Activated CD8-positive, alpha-beta memory T cell treated with anti-CD3 and anti-CD28 coated beads, Interleukin-2, amount 50 U/mL, for 24 hours (primary cell): Measurements from ENCODE around the gene RGS3.
"Not testable (repeated sequence)": the region's sequence is repeated elsewhere in the genome, so short reads cannot be mapped to it uniquely, and the experiment has no call there.

Source experiments
- DNase-seq: peaks from one replicate; pipeline ENCODE4 v3.0.0-alpha.2; 2020; ENCODE audit errors: extremely low read depth

RGS3 gene

GRCh38 chr9:113488490-113488889 is 25.0 kb downstream of the RGS3 start:
- no peak for DNase-seq

- not testable (repeated sequence) for DNase-seq
These were observed 27.6 kb downstream of the RGS3 start for GRCh38 chr9:113491147-113491546.

DNA sequence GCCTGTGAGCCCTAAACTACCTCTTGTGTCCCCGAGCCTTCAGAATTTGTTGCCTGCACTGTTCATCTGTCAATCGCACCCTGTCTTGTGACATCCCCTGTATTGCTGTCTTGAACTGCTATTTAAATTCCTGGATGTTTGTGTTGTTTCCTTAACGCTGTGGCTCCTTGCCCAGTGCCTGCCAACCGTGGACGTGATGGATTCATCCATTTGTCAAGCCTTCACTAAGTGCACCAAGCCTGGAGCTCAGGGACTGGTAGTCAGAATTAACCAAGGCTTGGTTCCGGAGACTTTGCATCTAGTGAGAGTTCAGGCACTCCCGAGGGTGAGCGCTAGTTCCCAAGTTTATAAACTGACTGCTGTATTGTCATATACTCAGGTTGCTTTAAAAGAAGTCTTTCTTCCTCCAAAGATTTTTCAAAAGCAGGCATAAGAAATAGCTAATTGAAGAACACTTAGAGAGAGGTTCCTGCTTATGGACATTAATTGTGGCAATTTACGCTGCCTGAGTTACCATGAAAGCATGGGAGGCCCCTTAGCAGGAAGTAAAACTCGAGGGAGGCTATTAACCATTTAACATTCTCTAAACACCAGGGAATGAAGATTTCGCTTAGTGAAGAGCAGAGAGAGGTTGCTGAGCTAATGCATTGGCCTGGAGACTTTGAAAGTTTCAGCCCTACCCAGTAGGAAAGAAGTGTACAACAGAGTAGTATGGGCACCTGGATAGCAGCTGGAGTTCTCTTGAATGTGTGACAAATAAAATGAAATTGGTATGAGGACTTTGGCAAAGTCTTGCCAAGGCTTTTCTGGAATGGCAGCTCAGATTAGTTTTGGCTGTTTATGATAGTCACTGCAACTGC is 29.0 kb downstream of the RGS3 start:
- no peak for DNase-seq

DNA sequence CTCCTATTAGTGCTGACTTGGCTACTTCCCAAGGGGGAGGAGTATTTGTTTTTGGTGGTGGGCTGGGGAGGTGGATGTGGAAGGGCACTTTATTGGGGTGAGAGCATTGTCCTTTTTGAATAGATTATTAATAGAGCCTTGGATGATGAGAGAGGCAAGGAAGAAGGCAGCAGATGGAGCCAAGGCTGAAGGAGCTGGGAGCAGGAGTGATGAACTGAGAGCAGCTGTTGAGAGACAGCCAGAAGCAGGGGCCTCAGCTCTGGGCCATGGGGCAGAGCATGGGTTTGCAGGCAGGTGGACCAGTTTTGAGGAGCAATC is 29.6 kb downstream of the RGS3 start:
- DNase-seq: no peak

- no peak for DNase-seq
These were observed 32.0 kb downstream of the RGS3 start for GRCh38 chr9:113495526-113495925.

- DNase-seq: no peak
These were observed 33.5 kb downstream of the RGS3 start for GRCh38 chr9:113497051-113497450.

GRCh38 chr9:113499153-113499875 is 35.8 kb downstream of the RGS3 start:
- DNase-seq: no peak

DNA sequence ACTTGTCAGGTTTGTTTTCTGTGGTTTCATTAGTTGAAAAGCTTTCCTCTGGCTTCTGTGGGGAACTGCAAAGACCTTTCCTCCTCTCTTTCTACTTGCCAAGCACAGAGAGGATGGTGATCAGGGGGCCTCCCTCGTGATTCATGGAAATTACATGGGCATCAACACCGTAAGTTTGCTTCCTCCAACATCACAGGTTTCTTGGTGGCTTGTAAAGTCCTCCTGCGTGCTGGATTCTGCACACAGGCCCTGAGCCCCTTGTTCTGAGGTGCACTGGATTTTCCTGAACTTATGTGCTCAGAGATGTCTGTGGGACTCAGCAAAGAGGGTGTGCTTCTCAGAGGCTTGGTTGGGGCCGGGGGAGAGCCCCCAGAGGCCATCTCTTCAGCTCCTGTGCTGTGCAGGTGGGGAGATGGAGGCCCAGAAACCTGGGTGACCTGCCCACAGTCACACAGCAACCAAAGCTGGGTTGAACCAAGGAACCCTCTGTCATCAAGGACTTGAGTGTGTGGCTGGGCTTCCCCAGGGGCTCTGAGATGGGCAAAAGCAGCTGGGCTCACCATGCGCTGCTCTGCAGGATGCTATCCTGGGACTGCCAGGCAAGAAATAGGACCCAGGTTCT is 36.5 kb downstream of the RGS3 start:
- no peak for DNase-seq

GRCh38 chr9:113501129-113501686 is 37.7 kb downstream of the RGS3 start:
- no peak for DNase-seq

DNA sequence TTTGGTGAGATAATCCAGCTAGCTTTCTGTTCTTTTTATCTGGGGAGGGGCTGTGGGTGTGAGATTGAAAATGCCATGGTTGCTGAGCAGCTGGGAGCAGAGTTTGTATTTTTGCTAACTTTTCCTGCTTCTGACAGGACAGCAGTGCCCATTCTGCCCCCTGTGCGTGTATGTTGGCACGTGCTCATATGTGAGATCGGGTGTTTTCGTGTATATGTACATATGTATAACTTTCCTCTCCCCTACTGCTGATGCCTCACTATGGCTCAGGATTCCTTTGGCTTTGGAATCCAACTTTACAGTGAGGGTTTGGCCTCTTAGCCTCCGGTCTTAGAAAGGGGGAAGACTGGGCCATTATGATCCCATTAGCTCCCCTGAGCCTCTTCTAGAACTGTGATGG is 38.3 kb downstream of the RGS3 start:
- DNase-seq: no peak

DNA sequence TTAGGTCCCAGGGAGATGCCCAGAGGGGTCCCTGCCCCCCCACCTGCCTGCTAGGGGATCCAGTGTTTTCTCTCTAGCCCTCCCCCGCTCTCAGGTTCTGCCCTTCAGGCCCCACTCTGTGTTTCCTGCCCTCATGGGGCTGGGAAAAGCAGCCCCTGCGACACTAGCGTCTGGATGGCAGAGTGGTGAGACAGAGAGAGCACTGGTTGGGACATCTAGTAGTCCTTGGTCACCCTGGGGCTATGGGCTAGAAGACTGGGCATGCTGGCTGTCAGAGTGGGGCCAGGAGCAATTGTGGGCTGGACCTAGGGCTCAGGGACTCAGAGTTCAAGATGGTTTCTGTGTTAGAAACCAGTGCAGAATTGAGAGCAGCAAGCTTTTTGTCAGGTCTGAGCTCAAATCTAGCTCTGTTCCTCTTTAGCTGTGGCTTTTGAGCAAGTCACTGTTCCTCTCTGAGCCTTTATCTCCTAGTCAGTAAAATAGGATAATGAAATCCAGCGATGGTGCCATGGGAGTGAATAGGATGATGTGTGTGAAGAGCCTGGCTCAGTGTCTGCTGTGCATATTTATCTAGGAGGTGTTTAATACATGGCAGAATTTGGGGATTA is 39.0 kb downstream of the RGS3 start:
- no peak for DNase-seq

DNA sequence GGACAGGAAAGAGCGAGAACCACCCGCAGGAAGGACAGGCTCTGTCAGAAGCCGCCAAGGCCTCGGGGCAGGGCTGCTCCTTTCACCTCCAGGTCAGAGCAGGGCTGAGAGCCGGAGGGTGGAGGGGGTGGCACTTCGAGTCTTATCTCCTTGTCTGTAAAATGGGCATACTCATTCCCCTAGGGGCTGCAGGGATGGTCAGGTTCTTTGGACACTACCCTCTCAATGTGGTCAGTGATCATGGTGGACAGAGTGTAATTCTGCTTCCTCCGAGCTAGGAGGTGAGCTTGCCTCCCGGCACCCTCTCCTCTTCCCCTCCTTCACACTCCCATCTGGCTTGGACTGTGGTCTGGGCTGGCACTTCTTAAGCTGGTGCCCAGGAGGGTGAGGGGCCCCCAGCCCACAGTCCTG is 39.6 kb downstream of the RGS3 start:
- no peak for DNase-seq

GRCh38 chr9:113503613-113504211 is 40.2 kb downstream of the RGS3 start:
- DNase-seq: no peak

DNA sequence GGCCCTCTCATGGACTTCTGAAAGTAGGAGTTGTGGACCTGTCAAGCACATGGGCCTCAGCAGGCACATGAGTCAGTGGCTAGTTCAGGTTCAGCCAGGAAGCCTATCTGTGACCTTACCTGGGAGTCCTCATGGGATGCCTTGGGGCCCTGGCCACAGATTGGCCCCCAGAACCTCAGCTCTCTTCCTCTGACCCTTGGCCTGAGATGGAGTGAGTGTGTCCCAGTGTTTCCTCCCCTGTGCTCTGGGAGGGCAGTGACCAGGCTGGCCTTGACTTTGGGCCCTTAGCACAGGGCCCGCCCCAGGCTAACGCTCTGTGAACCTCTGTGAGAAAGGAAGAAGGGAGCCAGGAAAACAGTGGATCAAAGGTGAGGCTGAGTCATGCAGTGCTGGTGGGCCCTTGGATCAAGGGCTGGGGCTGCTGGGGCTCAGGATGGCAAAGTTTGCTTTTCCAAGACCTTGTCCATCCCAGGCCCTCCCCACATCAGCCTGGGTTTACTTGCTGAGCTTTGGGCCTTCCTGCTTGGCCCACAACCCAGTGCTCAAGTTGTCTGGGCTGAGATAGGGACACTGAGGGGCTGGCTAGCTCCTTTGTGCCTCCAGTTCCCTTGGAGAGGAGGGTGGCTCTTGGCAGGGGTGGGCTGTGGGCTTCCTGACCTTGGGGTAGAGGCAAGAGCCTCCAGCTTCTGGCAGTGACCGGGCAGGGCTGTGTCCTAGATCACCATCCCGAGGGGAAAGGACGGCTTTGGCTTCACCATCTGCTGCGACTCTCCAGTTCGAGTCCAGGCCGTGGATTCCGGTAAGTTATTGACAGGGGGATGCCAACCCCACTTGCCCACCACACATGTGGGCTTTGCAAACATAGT is 41.4 kb downstream of the RGS3 start:
- no peak for DNase-seq

GRCh38 chr9:113506090-113506589 is 42.6 kb downstream of the RGS3 start:
- DNase-seq: no peak

DNA sequence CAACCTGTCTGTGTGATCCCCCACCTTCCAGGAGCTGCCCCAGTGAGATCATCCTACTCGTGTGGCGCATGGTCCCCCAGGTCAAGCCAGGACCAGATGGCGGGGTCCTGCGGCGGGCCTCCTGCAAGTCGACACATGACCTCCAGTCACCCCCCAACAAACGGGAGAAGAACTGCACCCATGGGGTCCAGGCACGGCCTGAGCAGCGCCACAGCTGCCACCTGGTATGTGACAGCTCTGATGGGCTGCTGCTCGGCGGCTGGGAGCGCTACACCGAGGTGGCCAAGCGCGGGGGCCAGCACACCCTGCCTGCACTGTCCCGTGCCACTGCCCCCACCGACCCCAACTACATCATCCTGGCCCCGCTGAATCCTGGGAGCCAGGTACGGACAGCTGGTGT is 43.7 kb downstream of the RGS3 start:
- no peak for DNase-seq

- no peak for DNase-seq
These were observed 44.7 kb downstream of the RGS3 start for GRCh38 chr9:113508111-113508749.

- DNase-seq: no peak
These were observed 45.9 kb downstream of the RGS3 start for GRCh38 chr9:113509463-113509862.

DNA sequence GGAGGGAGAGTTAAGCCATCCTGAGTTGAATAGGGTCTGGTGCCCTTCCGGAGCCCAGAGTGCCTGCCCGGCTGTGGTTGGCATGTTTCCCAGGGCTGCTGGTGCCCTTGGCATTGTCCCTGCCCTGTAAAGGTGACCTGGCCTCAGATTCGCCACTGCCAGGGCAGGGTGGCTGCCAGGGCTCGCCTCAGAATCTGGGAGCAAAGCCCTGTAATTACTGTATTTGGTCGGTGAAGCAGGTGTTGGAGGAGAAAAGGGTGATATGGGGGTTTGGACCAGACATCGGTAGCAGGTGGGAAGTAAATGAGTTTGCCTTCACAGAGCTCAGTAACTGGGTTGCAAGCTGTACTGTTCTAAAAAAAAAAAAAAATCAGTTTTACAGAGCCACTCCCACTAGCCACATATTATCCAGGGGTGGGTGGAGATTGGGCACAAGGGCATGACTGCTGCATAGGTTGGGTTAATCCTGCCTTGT is 47.6 kb downstream of the RGS3 start:
- DNase-seq: no peak
